ENCODE measurements around the gene PTGDS.
A peak's percentile ranks its signal among the peaks of the same experiment; 100 is the strongest.

PTGDS gene

DNA sequence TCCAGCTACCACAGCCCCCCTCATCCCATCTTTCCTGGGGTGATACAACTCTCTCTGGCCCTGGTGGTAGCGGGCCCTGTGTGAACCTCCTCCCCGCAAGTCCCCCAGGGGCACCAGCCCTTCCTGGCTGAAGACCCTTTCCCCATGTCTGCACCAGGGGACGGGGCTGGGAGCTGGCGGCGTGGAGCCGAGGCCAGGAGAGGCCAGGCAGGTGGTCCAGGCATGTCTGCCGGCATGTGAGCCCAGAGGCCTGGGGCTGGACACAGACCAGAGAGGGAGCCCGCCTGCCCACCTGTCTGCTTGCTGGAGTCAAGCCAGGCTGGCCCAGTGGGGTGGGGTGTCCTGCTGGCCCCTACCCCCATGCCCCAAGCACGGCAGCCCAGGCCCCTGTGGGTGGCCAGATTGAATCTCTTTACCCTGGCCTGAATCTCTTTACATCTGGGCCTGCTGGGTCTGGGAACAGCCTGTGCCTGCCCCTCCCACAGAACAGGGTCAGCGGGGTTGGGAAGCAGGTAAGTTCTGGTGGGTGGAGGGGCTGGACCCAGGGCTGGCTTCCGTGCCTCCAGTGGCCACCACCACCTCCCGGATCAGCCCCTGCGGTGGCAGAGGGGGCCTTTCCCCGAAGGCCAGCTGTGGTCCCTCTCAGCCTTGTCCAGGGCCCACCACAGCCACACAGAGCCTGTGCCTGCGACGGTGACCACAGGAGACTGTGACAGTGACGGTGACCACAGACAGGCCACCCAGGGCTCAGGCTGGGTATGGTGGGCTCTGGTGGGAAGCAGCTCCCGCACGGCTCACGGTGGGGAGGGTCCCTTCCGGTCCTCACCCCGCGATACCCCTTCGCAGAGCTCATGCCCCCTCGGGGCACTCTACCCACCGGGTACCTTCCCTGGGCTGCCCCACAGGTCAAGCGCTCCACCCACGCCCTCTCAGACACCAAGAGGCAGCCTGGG, 18.1 kb upstream of the PTGDS start:
- DNase-seq = no peak

DNA sequence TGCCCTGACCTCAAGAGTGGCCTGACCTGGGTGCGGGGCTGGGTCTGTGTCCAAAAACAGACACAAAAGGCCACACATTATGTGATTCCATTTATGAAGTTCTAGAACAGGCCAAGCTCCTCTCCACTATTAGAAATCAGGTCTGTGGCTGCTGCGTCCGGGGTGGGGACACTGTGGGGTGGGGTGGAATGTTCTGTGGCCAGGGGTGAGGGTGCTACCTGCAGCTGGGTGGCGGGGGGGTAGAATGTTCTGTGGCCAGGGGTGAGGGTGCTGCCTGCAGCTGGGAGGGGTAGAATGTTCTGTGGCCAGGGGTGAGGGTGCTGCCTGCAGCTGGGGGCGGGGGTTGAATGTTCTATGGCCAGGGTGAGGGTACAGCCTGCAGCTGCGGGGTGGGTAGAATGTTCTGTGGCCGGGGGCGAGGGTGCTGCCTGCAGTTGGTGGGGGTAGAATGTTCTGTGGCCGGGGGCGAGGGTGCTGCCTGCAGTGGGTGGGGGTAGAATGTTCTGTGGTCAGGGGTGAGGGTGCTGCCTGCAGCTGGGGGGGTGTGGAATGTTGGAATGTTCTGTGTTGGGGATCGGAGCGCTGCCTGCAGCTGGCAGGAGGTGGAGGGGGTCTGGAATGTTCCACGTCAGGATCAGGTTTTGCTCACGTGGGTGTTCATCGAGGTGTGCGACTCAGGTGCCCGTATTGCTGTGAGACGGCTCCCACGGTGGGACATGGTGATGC, 16.9 kb upstream of the PTGDS start:
- DNase-seq = no peak

DNA sequence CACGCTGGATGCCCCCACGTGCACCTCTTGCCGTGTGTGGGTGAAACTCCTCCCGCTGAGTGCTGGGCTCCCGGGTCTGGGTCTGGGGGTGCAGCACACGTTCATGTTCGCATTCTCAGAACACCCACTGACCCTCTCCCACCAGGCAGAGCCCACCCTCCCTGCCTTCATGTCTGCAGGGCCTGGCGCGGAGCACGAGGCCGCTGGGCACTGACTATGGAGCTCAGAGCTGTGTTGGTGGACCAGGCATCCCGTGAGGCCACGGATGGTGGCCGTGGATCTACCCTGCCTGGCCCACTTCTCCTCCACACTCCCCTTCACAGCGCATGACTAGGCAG, 16.4 kb upstream of the PTGDS start:
- no peak for DNase-seq

DNA sequence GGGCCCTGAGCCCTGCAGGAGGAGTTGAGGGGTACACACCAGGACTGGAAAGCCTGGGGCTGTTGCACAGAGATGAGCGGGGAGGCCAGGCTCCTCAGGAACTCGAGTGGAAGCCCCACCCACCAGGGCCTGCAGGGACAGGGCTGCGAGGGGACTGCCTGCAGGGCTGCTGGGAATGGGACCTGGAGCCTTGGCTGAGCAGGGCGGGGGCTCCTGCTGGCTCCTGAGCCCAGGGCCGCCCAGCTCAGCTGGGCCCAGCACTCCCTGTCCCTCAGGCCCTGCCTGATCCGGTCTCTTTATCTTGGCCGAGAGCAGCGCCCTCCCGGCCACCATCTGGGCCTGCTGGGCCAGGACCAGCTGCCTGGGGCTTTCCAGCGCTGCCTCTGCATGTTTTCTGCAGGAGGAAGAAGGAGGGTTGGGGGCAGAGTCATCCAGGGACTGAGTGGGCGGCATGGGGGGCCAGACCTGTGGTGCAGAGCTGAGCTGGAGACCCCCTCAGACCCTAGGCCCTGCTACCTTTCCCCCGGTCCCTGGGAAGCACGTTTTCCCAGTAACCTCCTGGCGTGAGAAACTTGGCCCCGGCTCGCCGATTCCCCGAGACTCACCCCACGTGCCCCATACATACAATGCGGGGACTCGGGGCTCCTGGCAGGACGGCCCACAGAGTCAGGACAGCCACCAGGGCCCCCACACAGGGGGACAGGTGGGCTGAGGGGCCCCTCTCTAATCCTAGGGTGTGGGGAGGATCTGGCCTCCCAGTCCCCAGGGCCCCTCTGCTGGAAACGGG, 15.8 kb upstream of the PTGDS start:
- DNase-seq = no peak

DNA sequence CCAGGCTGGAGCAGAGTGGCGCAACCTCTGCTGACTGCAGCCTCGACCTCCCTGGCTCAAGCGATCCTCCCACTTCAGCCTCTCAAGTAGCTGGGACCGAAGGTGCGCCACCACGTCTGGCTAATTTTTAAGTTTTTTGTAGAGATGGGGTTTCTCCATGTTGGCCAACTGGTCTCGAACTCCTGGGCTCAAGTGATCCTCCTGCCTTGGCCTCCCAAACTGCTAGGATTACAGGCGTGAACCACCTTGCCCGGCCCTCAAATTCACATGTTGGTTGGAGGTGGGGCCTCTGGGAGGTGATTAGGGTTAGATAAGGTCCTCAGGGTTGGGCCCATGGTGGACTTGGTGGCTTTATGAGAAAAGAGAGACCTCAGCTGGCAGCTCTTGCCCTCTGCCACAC, 15.1 kb upstream of the PTGDS start:
- no peak for DNase-seq

DNA sequence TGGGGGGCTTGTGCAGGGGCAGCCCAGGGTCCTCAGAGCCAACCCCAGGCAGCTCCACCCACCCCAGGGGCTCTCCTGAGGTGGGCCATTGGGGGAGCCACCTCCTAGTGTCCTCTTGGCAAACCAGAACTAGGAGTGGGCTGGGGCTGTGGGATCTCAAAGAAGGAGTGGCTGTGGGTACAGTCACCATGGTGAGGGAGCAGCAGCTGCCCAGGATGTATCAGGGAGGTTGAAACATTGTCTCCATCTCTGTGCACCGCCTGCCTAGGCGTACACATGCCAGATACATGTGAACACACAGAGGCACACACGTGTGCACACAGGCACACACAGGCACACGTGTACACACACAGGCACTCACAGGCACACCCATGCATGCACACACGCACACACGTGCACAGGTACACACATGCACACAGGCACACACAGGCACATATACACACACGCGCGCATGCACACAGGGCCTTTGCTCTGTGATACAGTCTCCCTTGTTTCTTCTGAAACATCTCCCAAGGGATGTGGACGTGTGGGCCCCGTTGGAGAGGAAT, 14.5 kb upstream of the PTGDS start:
- no peak for DNase-seq

DNA sequence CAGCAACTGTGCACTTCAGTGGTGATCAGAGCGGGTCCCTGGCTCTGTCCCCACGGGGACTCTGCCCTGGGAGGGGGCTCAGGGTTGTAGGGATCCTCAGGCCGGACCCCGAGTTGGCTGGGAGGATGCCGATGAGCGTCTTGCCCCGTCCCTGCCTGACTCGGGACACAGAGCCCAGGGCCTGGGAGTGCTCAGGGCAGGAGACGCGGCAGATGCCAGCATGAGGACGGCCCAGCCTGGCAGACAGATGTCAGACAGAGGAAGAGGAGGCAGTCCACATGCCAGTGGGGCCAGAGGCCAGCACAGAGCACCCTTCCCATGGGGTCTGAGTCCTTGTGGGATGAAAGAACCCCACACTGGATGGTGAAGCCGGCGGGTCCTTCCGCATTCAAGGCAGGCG, 14.0 kb upstream of the PTGDS start:
- no peak for DNase-seq

DNA sequence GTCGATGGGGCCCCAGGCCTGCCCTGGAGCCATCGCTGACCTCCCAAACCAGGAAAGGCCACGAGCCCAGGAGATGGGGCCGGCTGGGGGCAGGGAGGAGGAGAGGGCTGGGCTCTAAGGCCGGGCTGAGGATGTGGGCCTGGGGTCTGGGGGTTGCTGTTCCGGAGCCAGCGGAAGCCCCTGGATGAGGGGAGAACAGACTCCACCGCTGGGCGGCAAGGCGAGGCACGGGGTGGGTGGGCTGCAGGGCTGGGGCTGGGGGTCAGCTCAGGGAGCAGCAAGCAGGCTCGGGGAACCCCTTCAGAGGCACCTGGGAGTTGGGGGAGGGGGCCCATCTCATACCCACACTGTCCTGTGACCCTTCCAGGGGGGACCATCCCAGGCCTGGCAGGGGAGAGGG, 13.6 kb upstream of the PTGDS start:
- DNase-seq = no peak

DNA sequence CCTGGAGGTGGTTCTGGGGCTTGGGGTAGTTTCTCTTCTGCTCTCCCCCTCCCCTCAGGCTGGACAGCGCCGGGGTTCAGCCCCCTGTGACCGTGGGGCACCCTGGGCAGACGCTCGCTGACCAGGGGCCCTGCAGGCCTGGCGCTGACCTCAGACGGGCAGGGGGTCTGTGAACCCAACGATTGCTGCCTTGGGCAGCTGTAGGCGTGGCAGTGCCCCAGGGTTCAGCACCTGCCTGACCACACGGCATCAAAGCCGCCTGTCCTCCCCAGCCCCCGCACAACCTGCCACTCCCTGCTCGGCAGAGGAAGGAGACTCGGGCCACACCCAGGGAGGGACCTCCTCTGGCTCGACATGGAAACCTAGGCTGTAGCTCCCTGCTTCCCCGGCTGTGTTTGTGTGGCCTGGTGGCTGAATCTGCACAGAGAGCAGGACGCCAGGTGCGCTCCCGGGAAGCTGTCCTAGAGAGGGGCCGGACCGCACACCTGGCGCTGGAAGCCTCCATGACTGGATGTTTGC, 13.1 kb upstream of the PTGDS start:
- peak in 1 of 2 experiments; percentile 47 for DNase-seq

DNA sequence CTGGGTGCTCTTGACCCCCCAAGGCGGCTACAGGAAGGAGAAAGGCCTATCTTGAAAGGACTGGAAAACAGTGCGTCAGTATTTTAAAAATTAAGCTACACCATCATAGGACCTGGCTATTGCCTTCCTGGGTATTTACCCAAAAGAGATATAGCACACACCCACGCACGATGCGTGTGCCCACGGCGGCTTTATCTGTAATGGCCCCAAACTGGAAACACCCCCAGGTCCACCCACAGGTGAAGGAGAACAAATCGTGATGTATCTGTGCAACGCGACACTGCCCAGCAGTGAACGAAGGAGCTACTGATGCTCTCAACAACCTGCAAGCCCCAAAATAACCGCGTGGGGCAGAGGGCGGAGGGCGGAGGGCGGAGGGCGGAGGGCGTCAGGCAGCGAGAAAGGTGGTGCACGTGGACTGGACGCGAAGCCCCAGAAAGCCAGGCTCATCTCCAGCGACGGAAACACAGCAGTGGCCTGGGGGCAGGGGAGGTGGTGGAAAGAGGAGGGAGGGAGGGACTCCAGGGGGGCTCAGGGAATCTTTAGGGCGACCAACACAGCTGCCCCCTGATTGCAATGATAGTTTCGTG, 12.4 kb upstream of the PTGDS start:
- no peak for DNase-seq

DNA sequence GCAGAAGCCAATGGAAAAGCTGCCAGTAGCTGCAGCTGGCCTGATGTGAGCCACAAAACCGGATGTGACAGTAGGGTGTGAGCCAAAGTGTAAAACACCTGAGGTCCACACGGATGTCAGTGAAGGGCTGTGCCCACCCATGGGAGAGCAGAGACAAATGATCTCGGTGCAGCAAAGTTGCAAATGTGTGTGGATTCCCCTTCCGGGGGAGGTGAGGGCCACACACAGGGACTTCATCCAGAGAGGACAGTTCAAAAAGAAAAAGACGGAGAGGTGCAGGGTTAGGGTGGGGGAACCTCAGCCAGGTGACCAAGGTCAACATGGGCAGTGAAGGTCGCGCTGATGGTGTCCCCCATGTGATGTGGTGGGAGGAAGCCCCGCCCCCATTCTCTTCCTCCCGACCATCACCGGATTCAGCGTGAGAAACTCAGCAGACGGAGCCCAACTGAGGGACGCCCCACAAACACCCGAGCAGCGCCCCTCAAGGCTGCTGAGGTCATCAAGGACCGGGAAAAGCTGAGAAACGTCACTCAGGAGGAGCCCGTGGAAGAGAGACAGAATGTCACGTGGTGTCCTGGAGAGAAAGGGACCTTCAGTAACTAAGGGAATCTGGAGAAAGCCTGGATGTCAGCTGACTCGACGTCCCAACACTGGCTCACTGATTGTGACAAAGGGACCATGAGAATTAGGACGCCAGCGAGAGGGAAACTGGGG, 11.4 kb upstream of the PTGDS start:
- DNase-seq = no peak

DNA sequence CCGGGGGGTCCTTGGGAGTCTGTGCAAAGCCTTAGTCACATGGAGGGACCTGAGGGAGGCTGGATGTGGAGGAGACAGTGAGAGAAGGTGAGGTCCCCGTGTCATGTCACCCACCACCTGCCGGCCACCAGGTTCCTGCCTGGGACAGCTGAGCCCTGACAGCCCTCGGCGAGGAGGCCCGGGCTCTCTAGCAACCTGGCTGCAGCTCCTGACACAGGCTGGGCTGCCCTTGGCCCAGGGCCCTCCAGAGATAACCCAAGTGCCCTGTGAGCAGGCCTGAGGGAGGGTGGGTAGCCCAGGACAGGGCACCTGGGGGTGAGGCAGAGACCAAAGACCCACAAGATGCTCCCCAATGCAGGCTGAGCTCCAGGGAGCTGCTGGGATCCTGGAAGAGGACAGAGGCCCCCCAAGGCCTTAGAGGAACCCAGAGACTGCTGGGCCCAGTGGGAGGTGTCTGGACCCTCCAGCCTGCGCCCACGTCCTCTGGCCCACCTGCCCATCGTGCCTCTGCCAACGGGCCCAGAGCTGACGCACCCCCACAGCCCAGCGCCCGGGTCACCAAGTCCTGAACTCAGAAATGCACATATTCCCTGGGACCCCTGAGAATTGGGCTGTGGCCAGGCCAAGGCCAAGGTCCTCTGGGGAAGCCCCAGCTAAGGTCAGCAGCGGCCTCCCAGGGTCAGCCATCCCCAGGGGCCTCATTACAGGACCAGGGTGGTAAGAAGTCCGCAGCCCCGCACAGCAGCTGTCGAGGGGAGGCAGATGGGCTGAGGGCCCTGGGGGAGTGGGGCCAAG, 8.8 kb upstream of the PTGDS start:
- no peak for DNase-seq

DNA sequence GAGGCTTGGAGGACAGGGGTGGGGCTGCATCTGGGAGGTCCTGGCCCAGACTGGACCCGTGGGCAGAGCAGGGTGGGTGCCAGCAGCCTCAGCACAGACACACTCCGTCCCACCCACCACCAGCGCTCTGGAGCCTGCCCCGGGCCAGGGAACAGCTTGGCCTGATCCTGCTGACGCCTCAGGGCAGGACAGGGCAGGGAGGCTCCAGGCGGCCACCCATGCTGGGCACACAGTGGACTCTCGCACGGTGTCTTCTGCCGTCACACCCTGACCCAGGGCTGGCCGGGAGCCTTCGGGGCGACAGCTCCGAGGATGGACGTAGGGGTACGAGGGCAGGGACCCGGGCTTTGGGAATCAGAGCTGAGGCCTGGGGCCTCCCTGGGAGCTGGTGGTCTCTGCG, 8.2 kb upstream of the PTGDS start:
- DNase-seq = no peak

DNA sequence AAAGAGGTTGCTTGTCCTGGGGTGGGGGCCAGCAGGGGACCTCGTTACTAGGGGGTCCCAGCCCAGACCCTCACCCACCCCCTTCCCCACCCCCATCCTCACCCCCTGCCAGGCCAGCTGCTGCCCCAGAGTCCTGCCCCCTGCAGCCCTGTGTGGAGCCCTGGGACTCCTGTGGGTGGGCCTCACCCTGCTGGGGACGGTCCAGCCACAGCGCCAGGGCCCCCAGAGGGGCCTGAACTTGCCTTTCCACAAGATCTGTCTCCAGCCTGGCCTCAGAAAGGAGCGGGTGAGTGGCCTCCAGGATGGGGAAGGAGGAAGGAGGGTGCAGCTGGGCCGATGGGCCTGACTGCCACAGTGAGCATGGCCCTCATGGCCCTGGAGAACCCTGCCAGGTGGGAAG, 7.5 kb upstream of the PTGDS start:
- DNase-seq = no peak

DNA sequence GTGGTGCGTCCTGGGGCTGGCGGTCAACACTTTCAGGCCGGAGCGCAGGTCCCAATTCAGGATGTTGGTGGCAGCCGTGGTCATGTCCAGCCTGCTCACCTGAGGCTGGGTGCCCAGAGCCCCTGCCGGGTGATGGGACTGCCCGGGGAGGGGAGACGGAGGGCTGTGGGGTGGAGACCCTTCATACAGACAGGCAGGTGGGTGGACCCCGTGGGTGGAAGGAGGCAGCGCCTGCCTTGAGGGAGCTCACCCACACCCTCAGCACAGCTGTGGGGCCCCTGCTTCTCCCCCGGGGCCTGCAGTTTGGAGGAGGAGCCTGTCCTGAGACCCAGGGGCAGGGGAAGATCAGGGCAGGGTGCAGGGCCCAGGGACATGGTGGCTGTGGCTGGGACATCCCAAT, 6.9 kb upstream of the PTGDS start:
- no peak for DNase-seq

DNA sequence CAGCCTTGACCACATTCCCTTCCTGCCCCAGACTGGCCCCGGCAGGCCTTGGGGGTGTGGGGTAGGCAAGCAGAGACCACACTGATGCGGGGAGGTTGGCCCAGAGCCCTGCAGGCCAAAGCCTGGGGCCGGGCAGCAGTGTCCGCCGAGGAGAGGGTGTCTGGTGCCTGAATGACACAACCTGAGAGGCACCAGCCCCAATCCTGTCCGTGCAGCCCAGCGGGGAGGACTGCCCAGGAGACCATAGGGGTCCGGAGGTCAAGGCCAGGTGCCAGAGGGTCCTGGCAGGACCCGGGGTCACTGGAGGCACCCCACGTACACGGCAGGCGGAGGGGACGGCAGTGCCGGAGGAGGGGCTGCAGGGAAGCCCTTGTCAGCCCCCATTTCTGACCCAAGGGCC, 5.6 kb upstream of the PTGDS start:
- no peak for DNase-seq

DNA sequence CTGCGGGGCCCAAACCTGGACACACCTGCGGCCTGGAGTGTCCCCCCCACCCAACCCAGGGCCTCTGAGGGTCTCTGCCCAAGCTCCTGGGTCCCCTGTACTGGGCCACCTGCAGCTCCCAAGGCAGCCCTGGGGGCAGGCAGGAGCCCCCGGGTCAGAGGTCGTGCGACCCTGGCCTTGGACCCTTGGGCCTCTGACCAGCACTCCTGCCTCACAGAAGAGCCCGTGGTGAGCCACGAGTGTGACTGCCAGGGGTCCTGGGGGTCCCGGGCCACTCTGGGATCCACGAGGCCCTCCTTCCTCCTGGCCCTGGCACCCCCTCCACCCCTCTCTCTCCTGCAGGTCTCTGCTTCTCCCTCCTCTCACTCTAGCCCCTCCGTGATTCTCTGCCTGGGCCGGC, 5.0 kb upstream of the PTGDS start:
- no peak for DNase-seq

DNA sequence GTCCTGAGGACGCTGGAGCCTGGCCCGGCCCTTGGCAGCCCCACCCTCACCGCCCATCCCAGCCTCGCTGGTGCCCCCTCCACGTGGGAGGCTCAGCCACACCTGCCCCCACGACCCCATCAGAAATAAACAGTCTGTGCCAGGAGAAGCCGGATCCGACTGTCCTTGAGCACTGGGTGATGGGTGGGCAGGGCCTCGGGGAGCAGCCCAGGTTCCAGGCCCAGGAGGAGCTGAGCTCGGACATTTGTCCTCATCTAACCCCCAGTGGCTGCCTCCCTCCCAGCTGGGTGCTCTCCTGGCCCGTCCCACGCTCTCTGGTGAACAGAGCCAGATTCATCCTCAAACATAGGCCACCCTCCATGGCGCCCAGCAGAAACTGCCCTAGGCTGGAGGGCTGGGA, 4.6 kb upstream of the PTGDS start:
- no peak for DNase-seq

DNA sequence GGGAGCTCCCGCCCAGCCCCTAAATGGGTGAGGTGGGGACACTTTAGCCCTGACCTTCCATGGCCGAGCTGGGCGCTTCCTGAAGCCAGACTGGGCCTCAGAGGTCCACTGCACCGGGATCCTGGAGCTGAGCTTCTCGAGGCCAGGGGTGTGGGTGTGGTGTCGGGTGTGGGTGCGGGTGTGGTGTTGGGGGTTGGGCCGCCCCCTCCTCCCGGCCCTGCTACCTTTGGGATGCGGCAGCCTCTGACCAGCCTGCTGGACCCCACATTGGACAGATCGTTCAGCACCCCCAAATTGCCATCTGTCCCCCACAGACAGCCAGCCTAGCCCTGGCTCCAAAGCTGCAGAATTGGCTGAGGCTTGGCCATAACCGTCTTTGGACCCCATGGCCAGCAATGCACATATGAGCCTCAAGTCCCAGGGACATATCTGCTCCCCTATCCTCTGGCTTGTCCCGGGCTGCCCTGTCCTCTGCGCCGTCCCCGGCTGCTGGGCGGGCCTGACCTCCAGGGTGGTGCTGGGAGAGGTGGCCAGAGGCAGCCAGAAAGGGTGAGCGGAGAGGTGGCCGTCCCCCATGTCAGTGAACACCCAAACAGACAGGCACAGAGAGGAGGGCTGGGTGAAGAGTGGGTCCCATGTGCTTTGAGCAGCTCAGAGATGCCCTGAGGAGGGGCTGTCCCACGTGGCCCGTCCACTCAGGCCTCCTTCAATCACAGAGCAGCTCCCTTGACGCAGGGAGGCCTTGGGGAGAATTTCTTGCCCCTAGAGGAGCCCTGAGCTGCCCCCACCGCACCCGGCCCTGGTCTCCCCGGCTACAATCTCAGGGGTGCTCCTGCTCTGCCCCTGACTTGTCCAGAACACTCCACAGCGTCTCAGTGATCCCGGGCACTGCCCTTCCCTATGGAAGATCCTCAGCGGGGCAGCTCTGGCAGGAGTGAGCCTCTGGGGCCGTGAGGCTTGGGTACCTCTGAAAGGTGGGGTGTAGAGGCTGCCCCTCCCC, 3.4 kb upstream of the PTGDS start:
- DNase-seq = no peak
